Measurements from ENCODE around the gene TMEM9B. TPM values are rescaled to one million over a fixed set of nuclear protein-coding genes. Genes with fewer than 3 reads are reported as not detected.
"Not testable (repeated sequence)": the region's sequence is repeated elsewhere in the genome, so short reads cannot be mapped to it uniquely, and the experiment has no call there.

TMEM9B gene
- total and polyA plus RNA-seq, 2 donors (not counting 1 experiment from before 2014, with no cell fraction given), result 15.0 to 30.4 TPM

GRCh38 chr11:8980485-8980884, 16.2 kb upstream of the TMEM9B start:
- Histone ChIP-seq H3K79me2 (ENCODE audit: control insufficient read depth, insufficient read depth, low read length) (no peaks in the 10 kb centered on the region), H3K27me3 (replicated peaks in 1 of 4; ENCODE audit: control extremely low read depth in 1 of 4, control insufficient read depth in 3 of 4, insufficient read depth in 4 of 4, low read length in 3 of 4) (no peaks in the 10 kb centered on the region), H3K9ac (ENCODE audit: low read length) (no peak overlapping the region), H3K9me3 (ENCODE audit: control extremely low read depth in 1 of 3, control insufficient read depth in 2 of 3, insufficient read depth in 1 of 3, low read length in 2 of 3) (no peaks in the 10 kb centered on the region), H2AFZ (ENCODE audit: insufficient read depth, low read depth, low read length, poor library complexity, severe bottlenecking) (no peak overlapping the region), H3K36me3 (replicated peaks in 1 of 2; ENCODE audit: control extremely low read depth in 1 of 2, control insufficient read depth in 1 of 2, extremely low read depth in 1 of 2, insufficient read depth in 2 of 2, low read length in 1 of 2) (no peaks in the 10 kb centered on the region), H4K20me1 (ENCODE audit: control insufficient read depth, insufficient read depth, low read length, poor library complexity, severe bottlenecking) (no peaks in the 10 kb centered on the region), H3K27ac (ENCODE audit: low read length in 2 of 2) (no peak overlapping the region), H3K4me1 (ENCODE audit: control insufficient read depth in 2 of 2, insufficient read depth in 2 of 2, low read length in 2 of 2) (no peaks in the 10 kb centered on the region), H3K4me2 (replicated peaks; ENCODE audit: low read depth, low read length, poor library complexity, severe bottlenecking) (no peak overlapping the region), H3K4me3 (ENCODE audit: control extremely low read depth in 1 of 5, extremely low read depth in 1 of 5, insufficient read depth in 1 of 5, low read depth in 2 of 5, low read length in 4 of 5) (no peak overlapping the region)
- Mint-ChIP-seq H3K27ac (no peak overlapping the region), H3K4me3 (no peak overlapping the region), H3K27me3 (peaks cover 9% of the 10 kb centered on the region), H3K9me3 (ENCODE audit: insufficient read depth) (no peaks in the 10 kb centered on the region), H3K4me1 (no peaks in the 10 kb centered on the region)
- ChIA-PET POLR2A (no interaction called here), CTCF (interaction anchor here (0.9 kb wide), 1 partner anchor 21 kb away, joined by 3 read pairs; no protein-coding TSS in a partner anchor)
- intact Hi-C loops (cut with micrococcal nuclease), result no loop called here
- ATAC-seq (ENCODE audit: low read depth) (no peak), DNase-seq (no peak)
- TF ChIP-seq CTCF (IDR thresholded peaks at IDR 0.05) (no peak), EZH2 (IDR thresholded peaks at IDR 0.05; ENCODE audit: borderline replicate concordance, insufficient read depth, low read depth, low read length, poor library complexity, severe bottlenecking) (no peak)
- WGBS (ENCODE audit: insufficient coverage), result no CpG with 5 or more reads among the region's 3 CpGs

- H3K4me3 Mint-ChIP-seq; H3K4me3 ChIP-seq (ENCODE audit: control extremely low read depth in 1 of 5, extremely low read depth in 1 of 5, insufficient read depth in 1 of 5, low read depth in 2 of 5, low read length in 4 of 5); H3K9me3 ChIP-seq (ENCODE audit: control extremely low read depth in 1 of 3, control insufficient read depth in 2 of 3, insufficient read depth in 1 of 3, low read length in 2 of 3); H2AFZ ChIP-seq (ENCODE audit: insufficient read depth, low read depth, low read length, poor library complexity, severe bottlenecking); POLR2A ChIA-PET; ATAC-seq (ENCODE audit: low read depth); H3K9ac ChIP-seq (ENCODE audit: low read length); H3K27ac Mint-ChIP-seq; H3K27me3 Mint-ChIP-seq; H3K36me3 ChIP-seq (replicated peaks in 1 of 2; ENCODE audit: control extremely low read depth in 1 of 2, control insufficient read depth in 1 of 2, extremely low read depth in 1 of 2, insufficient read depth in 2 of 2, low read length in 1 of 2); H3K27ac ChIP-seq (ENCODE audit: low read length in 2 of 2); H3K27me3 ChIP-seq (replicated peaks in 1 of 4; ENCODE audit: control extremely low read depth in 1 of 4, control insufficient read depth in 3 of 4, insufficient read depth in 4 of 4, low read length in 3 of 4); CTCF ChIA-PET; H3K4me2 ChIP-seq (replicated peaks; ENCODE audit: low read depth, low read length, poor library complexity, severe bottlenecking); intact Hi-C loops (cut with micrococcal nuclease); DNase-seq; H3K4me1 ChIP-seq (ENCODE audit: control insufficient read depth in 2 of 2, insufficient read depth in 2 of 2, low read length in 2 of 2); H3K79me2 ChIP-seq (ENCODE audit: control insufficient read depth, insufficient read depth, low read length); H3K9me3 Mint-ChIP-seq (ENCODE audit: insufficient read depth); H4K20me1 ChIP-seq (ENCODE audit: control insufficient read depth, insufficient read depth, low read length, poor library complexity, severe bottlenecking); H3K4me1 Mint-ChIP-seq: not testable (repeated sequence)
- no CpG with 5 or more reads among the region's 7 CpGs for WGBS (ENCODE audit: insufficient coverage)
Observed at GRCh38 chr11:8979365-8979764, 15.1 kb upstream of the TMEM9B start.

All from B cell (primary cell).